Umbilical cord (tissue), 2 donors: ENCODE results near the gene FAM174C. TPM values are rescaled to one million over a fixed set of nuclear protein-coding genes. Genes with fewer than 3 reads are reported as not detected.

Experiments used
- DNase-seq: peaks from one replicate; pipeline ENCODE4 v3.0.0-alpha.2; 2015; ENCODE audit warnings: low spot score
- total RNA-seq: library from RNA; depleted of rRNA; stranded (reverse); fragments of >200 nt; gene quantifications from one replicate; pipeline ENCODE4 v1.2.3, GENCODE V29; 2014; ENCODE audit warnings: low replicate concordance; ENCODE audit not compliant: insufficient read depth

Gene FAM174C
- total RNA-seq, 1 donor from 2014 or later, result 1.7 TPM

GRCh38 chr19:1284979-1285736 is 9.8 kb downstream of the FAM174C start:
- DNase-seq, result no peak

GRCh38 chr19:1285737-1286360 is 10.5 kb downstream of the FAM174C start, which contains the start of gene EFNA2:
EFNA2 (plus strand) TSS chr19:1285873; CDS start chr19:1286169, 296 bp downstream.
- no peak for DNase-seq

GRCh38 chr19:1286487-1287353 is 11.4 kb downstream of the FAM174C start:
- DNase-seq, result no peak

GRCh38 chr19:1287354-1288225 is 12.3 kb downstream of the FAM174C start:
- no peak for DNase-seq

- DNase-seq, result no peak
Observed at GRCh38 chr19:1288226-1288612, 12.9 kb downstream of the FAM174C start.

GRCh38 chr19:1288833-1289685 is 13.7 kb downstream of the FAM174C start:
- no peak for DNase-seq

GRCh38 chr19:1289686-1290025 is 14.3 kb downstream of the FAM174C start:
- DNase-seq, result no peak

- DNase-seq, result no peak
Observed at GRCh38 chr19:1290196-1290702, 14.9 kb downstream of the FAM174C start.

GRCh38 chr19:1290703-1291651 is 15.6 kb downstream of the FAM174C start:
- no peak for DNase-seq

- no peak for DNase-seq
Observed at GRCh38 chr19:1291761-1292418, 16.6 kb downstream of the FAM174C start.

- no peak for DNase-seq
Observed at GRCh38 chr19:1292419-1293151, 17.3 kb downstream of the FAM174C start.

GRCh38 chr19:1293782-1294604 is 18.7 kb downstream of the FAM174C start:
- no peak for DNase-seq

GRCh38 chr19:1294688-1295087 is 19.4 kb downstream of the FAM174C start:
- DNase-seq, result no peak

GRCh38 chr19:1295169-1296012 is 20.1 kb downstream of the FAM174C start:
- no peak for DNase-seq

- DNase-seq, result no peak
Observed at GRCh38 chr19:1296078-1296477, 20.7 kb downstream of the FAM174C start.
